ENCODE measurements around the gene MGMT.

MGMT gene

GRCh38 chr10:129793996-129794395 is 327.0 kb downstream of the MGMT start:
- H2AFZ ChIP-seq (ENCODE audit: low read length): no peak overlapping the region
- no peak overlapping the region for H3K9ac ChIP-seq (ENCODE audit: low read length)
- no peak for TF ChIP-seq EZH2 (IDR thresholded peaks at IDR 0.05; ENCODE audit: borderline replicate concordance, low read length)
- TF ChIP-seq, protein P1, sequence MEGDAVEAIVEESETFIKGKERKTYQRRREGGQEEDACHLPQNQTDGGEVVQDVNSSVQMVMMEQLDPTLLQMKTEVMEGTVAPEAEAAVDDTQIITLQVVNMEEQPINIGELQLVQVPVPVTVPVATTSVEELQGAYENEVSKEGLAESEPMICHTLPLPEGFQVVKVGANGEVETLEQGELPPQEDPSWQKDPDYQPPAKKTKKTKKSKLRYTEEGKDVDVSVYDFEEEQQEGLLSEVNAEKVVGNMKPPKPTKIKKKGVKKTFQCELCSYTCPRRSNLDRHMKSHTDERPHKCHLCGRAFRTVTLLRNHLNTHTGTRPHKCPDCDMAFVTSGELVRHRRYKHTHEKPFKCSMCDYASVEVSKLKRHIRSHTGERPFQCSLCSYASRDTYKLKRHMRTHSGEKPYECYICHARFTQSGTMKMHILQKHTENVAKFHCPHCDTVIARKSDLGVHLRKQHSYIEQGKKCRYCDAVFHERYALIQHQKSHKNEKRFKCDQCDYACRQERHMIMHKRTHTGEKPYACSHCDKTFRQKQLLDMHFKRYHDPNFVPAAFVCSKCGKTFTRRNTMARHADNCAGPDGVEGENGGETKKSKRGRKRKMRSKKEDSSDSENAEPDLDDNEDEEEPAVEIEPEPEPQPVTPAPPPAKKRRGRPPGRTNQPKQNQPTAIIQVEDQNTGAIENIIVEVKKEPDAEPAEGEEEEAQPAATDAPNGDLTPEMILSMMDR (IDR thresholded peaks at IDR 0.05; ENCODE audit: low read length): no peak
- no peaks in the 10 kb centered on the region for H3K27me3 ChIP-seq (ENCODE audit: insufficient read depth, low read length)
- no peak overlapping the region for H3K27ac ChIP-seq (ENCODE audit: low read depth, low read length, poor library complexity, severe bottlenecking)
- H3K9me3 ChIP-seq (ENCODE audit: low read length): no peaks in the 10 kb centered on the region
- no peak overlapping the region for H3K4me2 ChIP-seq (ENCODE audit: low read length)
- H3K4me1 ChIP-seq (ENCODE audit: insufficient read depth, low read length, severe bottlenecking): peaks cover 4% of the 10 kb centered on the region
- H3K79me2 ChIP-seq (ENCODE audit: insufficient read depth, low read length): no peaks in the 10 kb centered on the region
- no peaks in the 10 kb centered on the region for H3F3A ChIP-seq (ENCODE audit: insufficient read depth, low read length)
- H3K4me3 ChIP-seq (ENCODE audit: low read depth, low read length, poor library complexity, severe bottlenecking): no peak overlapping the region
- no peaks in the 10 kb centered on the region for H4K20me1 ChIP-seq (ENCODE audit: insufficient read depth, low read length)
- no peaks in the 10 kb centered on the region for H3K9me2 ChIP-seq (ENCODE audit: low read depth, low read length)
- H3K36me3 ChIP-seq (ENCODE audit: insufficient read depth, low read length): no peaks in the 10 kb centered on the region

DNA sequence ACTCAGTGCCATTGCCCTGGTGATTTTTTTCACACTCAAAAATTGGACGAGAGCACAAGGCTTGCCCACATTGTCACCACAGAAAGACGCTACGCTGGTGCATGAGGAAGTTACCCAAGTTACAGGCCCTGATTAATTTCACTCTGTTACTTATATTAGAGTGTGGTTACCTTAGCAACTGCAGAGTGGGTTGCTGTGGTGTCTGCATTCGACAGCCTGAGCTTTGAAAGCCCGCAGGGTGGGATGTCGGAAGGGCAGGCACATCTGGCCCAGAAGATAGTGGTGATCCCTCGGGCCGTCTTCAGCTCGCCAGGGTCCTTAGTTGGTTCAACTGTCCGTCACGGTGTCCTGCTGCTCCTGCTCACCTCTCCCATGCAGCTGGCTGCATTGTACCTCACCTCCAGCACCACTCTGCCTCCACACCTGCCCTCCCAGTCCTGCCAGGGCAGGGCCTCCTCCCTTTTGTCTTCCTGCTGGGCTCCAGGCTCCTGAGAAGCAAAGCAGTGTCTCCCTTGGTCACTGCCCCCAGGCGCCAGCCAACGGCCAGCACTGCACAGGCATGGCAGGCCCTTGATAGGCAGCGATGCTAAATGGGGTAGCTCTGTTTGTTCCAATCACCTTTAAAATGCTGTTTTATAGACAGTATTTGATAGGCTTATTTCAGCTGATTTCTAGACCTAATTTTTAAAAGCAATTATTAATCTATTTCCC is 329.8 kb downstream of the MGMT start:
- no peaks in the 10 kb centered on the region for H3K79me2 ChIP-seq (ENCODE audit: insufficient read depth, low read length)
- H3K4me1 ChIP-seq (ENCODE audit: insufficient read depth, low read length, severe bottlenecking): peaks cover 4% of the 10 kb centered on the region
- no peaks in the 10 kb centered on the region for H3K9me2 ChIP-seq (ENCODE audit: low read depth, low read length)
- no peak for TF ChIP-seq EZH2 (IDR thresholded peaks at IDR 0.05; ENCODE audit: borderline replicate concordance, low read length)
- TF ChIP-seq, protein P1 (IDR thresholded peaks at IDR 0.05; ENCODE audit: low read length): no peak
- H3K36me3 ChIP-seq (ENCODE audit: insufficient read depth, low read length): no peaks in the 10 kb centered on the region
- no peak overlapping the region for H3K4me2 ChIP-seq (ENCODE audit: low read length)
- H3K4me3 ChIP-seq (ENCODE audit: low read depth, low read length, poor library complexity, severe bottlenecking): no peak overlapping the region
- no peaks in the 10 kb centered on the region for H4K20me1 ChIP-seq (ENCODE audit: insufficient read depth, low read length)
- no peak overlapping the region for H2AFZ ChIP-seq (ENCODE audit: low read length)
- no peak overlapping the region for H3K9ac ChIP-seq (ENCODE audit: low read length)
- H3F3A ChIP-seq (ENCODE audit: insufficient read depth, low read length): no peaks in the 10 kb centered on the region
- H3K27ac ChIP-seq (ENCODE audit: low read depth, low read length, poor library complexity, severe bottlenecking): no peak overlapping the region
- H3K27me3 ChIP-seq (ENCODE audit: insufficient read depth, low read length): no peaks in the 10 kb centered on the region
- no peaks in the 10 kb centered on the region for H3K9me3 ChIP-seq (ENCODE audit: low read length)

DNA sequence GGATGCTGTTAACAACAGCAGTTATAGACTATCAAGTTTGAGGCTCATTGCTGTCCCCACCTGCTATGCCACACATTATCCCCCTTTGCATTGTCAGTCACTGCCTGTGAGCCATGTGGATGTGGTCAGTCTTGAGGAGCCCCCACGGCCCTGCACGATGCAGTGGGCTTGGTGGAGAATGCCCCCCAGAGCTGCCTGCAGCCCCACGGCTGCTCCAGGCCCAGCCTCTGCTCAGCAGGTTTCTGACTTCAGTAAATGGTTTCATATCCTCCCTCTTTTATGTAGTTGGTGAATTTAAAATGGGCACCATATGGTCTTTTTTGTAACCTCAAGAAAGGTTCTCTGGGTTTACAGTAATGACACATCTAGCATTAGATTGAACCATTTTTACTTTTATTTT is 332.9 kb downstream of the MGMT start:
- no peak for TF ChIP-seq EZH2 (IDR thresholded peaks at IDR 0.05; ENCODE audit: borderline replicate concordance, low read length)
- TF ChIP-seq, protein P1 (IDR thresholded peaks at IDR 0.05; ENCODE audit: low read length): no peak
- no peaks in the 10 kb centered on the region for H3K79me2 ChIP-seq (ENCODE audit: insufficient read depth, low read length)
- H2AFZ ChIP-seq (ENCODE audit: low read length): no peak overlapping the region
- no peaks in the 10 kb centered on the region for H3K9me2 ChIP-seq (ENCODE audit: low read depth, low read length)
- H3K9me3 ChIP-seq (ENCODE audit: low read length): no peaks in the 10 kb centered on the region
- no peak overlapping the region for H3K4me2 ChIP-seq (ENCODE audit: low read length)
- peaks cover 4% of the 10 kb centered on the region for H3K4me1 ChIP-seq (ENCODE audit: insufficient read depth, low read length, severe bottlenecking)
- H3K27me3 ChIP-seq (ENCODE audit: insufficient read depth, low read length): no peaks in the 10 kb centered on the region
- H3K4me3 ChIP-seq (ENCODE audit: low read depth, low read length, poor library complexity, severe bottlenecking): no peak overlapping the region
- H3K9ac ChIP-seq (ENCODE audit: low read length): no peak overlapping the region
- H4K20me1 ChIP-seq (ENCODE audit: insufficient read depth, low read length): no peaks in the 10 kb centered on the region
- no peak overlapping the region for H3K27ac ChIP-seq (ENCODE audit: low read depth, low read length, poor library complexity, severe bottlenecking)
- no peaks in the 10 kb centered on the region for H3K36me3 ChIP-seq (ENCODE audit: insufficient read depth, low read length)
- H3F3A ChIP-seq (ENCODE audit: insufficient read depth, low read length): no peaks in the 10 kb centered on the region

All from OCI-LY1 (cell line).